Endothelial cell of umbilical vein (primary cell): Measurements from ENCODE around the gene SETD2. TPM values are rescaled to one million over a fixed set of nuclear protein-coding genes. Genes with fewer than 3 reads are reported as not detected.

Experiments
- BruUV-seq: library from RNA; stranded (reverse); fragments of 400-500 nt; replicated peaks from 2 replicates; lab custom pipeline; 2021; lab: Mats Ljungman, UMichigan
- CTCF ChIA-PET: fragments of 300-600, 350-600 bp; sonication (Branson Sonifier 250); formaldehyde crosslinking; loops from one replicate; lab custom pipeline; 2021; ENCODE audit warnings: antibody characterized with exemption, inconsistent platforms; lab: Charles Lee
- POLR2A ChIA-PET: fragments of 300-600, 350-600 bp; sonication (Branson Sonifier 250); formaldehyde crosslinking; loops from one replicate; lab custom pipeline; 2021; ENCODE audit warnings: antibody characterized with exemption, inconsistent platforms; lab: Charles Lee
- DNase-seq: peaks from one replicate; pipeline ENCODE4 v3.0.0-alpha.2; 2011; ENCODE audit warnings: low read depth, low spot score
- FAIRE-seq: peaks from 2 replicates; lab custom pipeline; 2011; peaks lifted over from hg19 to GRCh38; lab: Jason Lieb, UNC
- H2AFZ ChIP-seq: 2 replicates; pipeline ENCODE4 v1.6.0; 2012; ENCODE audit warnings: low read depth, low read length, control low read depth, inconsistent platforms
- H3K27ac ChIP-seq: 2 replicates; pipeline ENCODE4 v1.5.1; 2011; ENCODE audit warnings: low read depth, mild to moderate bottlenecking, control low read depth, low read length, moderate library complexity; ENCODE audit not compliant: insufficient read depth
- H3K27me3 ChIP-seq, 2 experiments: 2 replicates each; pipeline versions ENCODE4 v1.6.0 to v1.6.1; 2011; ENCODE audit warnings: low read length in 2 of 2, mixed read lengths in 1 of 2; ENCODE audit not compliant: control insufficient read depth in 2 of 2, insufficient read depth in 2 of 2
- H3K36me3 ChIP-seq, 2 experiments: 2 replicates in 1 of 2; 3 replicates in 1 of 2; pipeline ENCODE4 v1.5.1; 2011; ENCODE audit warnings: low read length in 2 of 2, mild to moderate bottlenecking in 1 of 2, moderate library complexity in 1 of 2; ENCODE audit not compliant: control insufficient read depth in 2 of 2, insufficient read depth in 2 of 2; ENCODE audit errors: extremely low read depth in 1 of 2
- H3K4me1 ChIP-seq: 3 replicates; pipeline ENCODE4 v1.5.1; 2011; ENCODE audit warnings: mild to moderate bottlenecking, low read length; ENCODE audit not compliant: control insufficient read depth, insufficient read depth; ENCODE audit errors: extremely low read depth
- H3K4me2 ChIP-seq: 2 replicates; pipeline ENCODE4 v1.6.1; 2011; ENCODE audit warnings: low read length, control low read depth, mixed read lengths; ENCODE audit not compliant: insufficient read depth
- H3K4me3 ChIP-seq, 3 experiments: fragments of 200-600 bp in 1 of 3; sonication (generic), shearing (Covaris generic) in 1 of 3; replicated peaks in 1 of 3; 2 replicates each; pipeline ENCODE4 v1.5.1; 2011 to 2016; ENCODE audit warnings: control low read depth in 3 of 3, low read length in 3 of 3, mild to moderate bottlenecking in 2 of 3, inconsistent platforms in 1 of 3, low read depth in 1 of 3, moderate library complexity in 1 of 3; ENCODE audit not compliant: insufficient read depth in 1 of 3
- H3K79me2 ChIP-seq: 2 replicates; pipeline ENCODE4 v1.6.0; 2012; ENCODE audit warnings: low read length, inconsistent platforms; ENCODE audit not compliant: control insufficient read depth, insufficient read depth
- H3K9ac ChIP-seq: replicated peaks from 2 replicates; pipeline ENCODE3; 2011; ENCODE audit warnings: low read length, control low read depth; ENCODE audit not compliant: insufficient read depth; ENCODE audit errors: extremely low read depth
- H3K9me1 ChIP-seq: replicated peaks from 3 replicates; pipeline ENCODE4 v1.6.0; 2011; ENCODE audit warnings: mild to moderate bottlenecking, low read length; ENCODE audit not compliant: control insufficient read depth, insufficient read depth; ENCODE audit errors: extremely low read depth
- H3K9me3 ChIP-seq: replicated peaks from 2 replicates; pipeline ENCODE4 v1.5.1; 2012; ENCODE audit warnings: low read length, inconsistent platforms; ENCODE audit not compliant: control insufficient read depth, insufficient read depth
- H4K20me1 ChIP-seq: replicated peaks from 2 replicates; pipeline ENCODE3; 2011; ENCODE audit warnings: mild to moderate bottlenecking, low read length; ENCODE audit not compliant: control insufficient read depth, insufficient read depth; ENCODE audit errors: extremely low read depth
- CTCF ChIP-seq, 2 donors: IDR thresholded peaks; 1 replicate in 1 of 2; 2 replicates in 1 of 2; pipeline ENCODE4 v1.5.1; 2011; ENCODE audit warnings: low read length in 2 of 2, mild to moderate bottlenecking in 2 of 2, moderate library complexity in 2 of 2, control low read depth in 1 of 2, inconsistent platforms in 1 of 2, low read depth in 1 of 2; ENCODE audit not compliant: insufficient read depth in 1 of 2; ENCODE audit errors: extremely low read depth in 1 of 2
- EZH2 ChIP-seq: IDR thresholded peaks from 2 replicates; pipeline ENCODE4 v1.6.1; 2012; ENCODE audit warnings: borderline replicate concordance, low read depth, mild to moderate bottlenecking, moderate library complexity, low read length, inconsistent platforms; ENCODE audit not compliant: severe bottlenecking
- FOS ChIP-seq: IDR thresholded peaks from 2 replicates; pipeline ENCODE4 v1.6.1; 2011; ENCODE audit warnings: mild to moderate bottlenecking, low read length, moderate library complexity, borderline replicate concordance; ENCODE audit not compliant: insufficient read depth
- GATA2 ChIP-seq: IDR thresholded peaks from 2 replicates; pipeline ENCODE4 v1.7.0; 2011; ENCODE audit warnings: low read depth, mild to moderate bottlenecking, moderate library complexity, mixed read lengths, low read length; ENCODE audit not compliant: insufficient read length, insufficient read depth
- JUN ChIP-seq: IDR thresholded peaks from 2 replicates; pipeline ENCODE4 v1.6.1; 2011; ENCODE audit warnings: borderline replicate concordance, low read depth; ENCODE audit not compliant: insufficient read length, insufficient read depth
- MAX ChIP-seq: IDR thresholded peaks from 2 replicates; pipeline ENCODE4 v1.6.1; 2011; ENCODE audit not compliant: insufficient read depth, insufficient read length
- MYC ChIP-seq: IDR thresholded peaks from one replicate; pipeline ENCODE4 v1.6.1; 2011; ENCODE audit warnings: mild to moderate bottlenecking, low read depth, low read length
- POLR2A ChIP-seq: IDR thresholded peaks from 2 replicates; pipeline ENCODE4 v1.6.1; 2012; ENCODE audit warnings: low read depth, mild to moderate bottlenecking, control low read depth, low read length
- dilution Hi-C: fragments of 300-500 bp; cut with MboI; formaldehyde crosslinking; loops from one replicate; pipeline ENCODE4 v1.15.0; 2019; ENCODE audit warnings: low sequenced_read_pairs; ENCODE audit not compliant: extremely low pct_ligation_motif_present
- intact Hi-C: fragments of 100-400 bp; cut with micrococcal nuclease; formaldehyde crosslinking; loops from one replicate; pipeline ENCODE4 v1.10.0; 2022
- polyA plus RNA-seq, 4 experiments: library from polyadenylated mRNA; depleted of rRNA in 3 of 4; stranded (reverse) in 3 of 4; unstranded in 1 of 4; fragments of >200 nt; gene quantifications; 2 replicates each; pipeline versions ENCODE4 v1.2.1 to v1.2.3, GENCODE V29; 2011 to 2012; ENCODE audit warnings: missing spikeins in 1 of 4
- total RNA-seq: library from RNA; stranded (reverse); gene quantifications from 2 replicates; pipeline ENCODE4 v1.2.3, GENCODE V29; 2021

Gene SETD2
- total and polyA plus RNA-seq, 2 donors (not counting 3 experiments of a cell fraction or from before 2014, with no cell fraction given), result 13.7 to 41.4 TPM

GRCh38 chr3:47006145-47006651 lies 157.7 kb downstream of the SETD2 start:
- dilution Hi-C loops (no loop called here), intact Hi-C loops (no loop called here)
- Histone ChIP-seq H3K36me3 (peaks cover 1 to 41% of the 10 kb centered on the region in 2 experiments), H3K4me1 (peaks cover 6% of the 10 kb centered on the region), H2AFZ (no peak overlapping the region), H3K9me3 (no peaks in the 10 kb centered on the region), H3K9ac (no peak overlapping the region), H3K27me3 (no peaks in the 10 kb centered on the region), H3K79me2 (no peaks in the 10 kb centered on the region), H3K4me3 (no peak overlapping the region), H3K4me2 (no peak overlapping the region), H4K20me1 (no peaks in the 10 kb centered on the region), H3K27ac (no peak overlapping the region), H3K9me1 (no peaks in the 10 kb centered on the region)
- POLR2A ChIA-PET, result interaction anchor here (0.6 kb wide), 1 partner anchor 29 kb away, joined by 4 read pairs; no protein-coding TSS in a partner anchor
- CTCF ChIA-PET, result interaction anchor here (1.1 kb wide), 1 partner anchor 9 kb away, joined by 3 read pairs; no protein-coding TSS in a partner anchor
- no TSS peak for BruUV-seq
- DNase-seq (no peak), FAIRE-seq (no peak)
- TF ChIP-seq EZH2 (no peak), JUN (no peak), POLR2A (no peak), FOS (no peak), MYC (no peak), MAX (no peak), CTCF (IDR thresholded peaks at IDR 0.05; ENCODE audit: extremely low read depth in 1 of 2, insufficient read depth in 1 of 2, low read depth in 1 of 2, low read length in 2 of 2) (no peak), GATA2 (no peak)
